Measurements from ENCODE around the gene PTTG2.
"Not testable (repeated sequence)": the region's sequence is repeated elsewhere in the genome, so short reads cannot be mapped to it uniquely, and the experiment has no call there.

PTTG2 gene

GRCh38 chr4:37971202-37971601, 11.0 kb downstream of the PTTG2 start:
- H3K27ac ChIP-seq, result no peak overlapping the region
- no peak for TF ChIP-seq ZFX (IDR thresholded peaks at IDR 0.05)
- TF ChIP-seq CTCF (conservative IDR thresholded peaks at IDR 0.05), result no peak

- no peak overlapping the region for H3K27ac ChIP-seq
- TF ChIP-seq CTCF (conservative IDR thresholded peaks at IDR 0.05), result no peak
- no peak for TF ChIP-seq ZFX (IDR thresholded peaks at IDR 0.05)
These were observed 13.2 kb downstream of the PTTG2 start for GRCh38 chr4:37973441-37973840.

GRCh38 chr4:37975321-37975822, 15.2 kb downstream of the PTTG2 start:
- H3K27ac ChIP-seq, result not testable (repeated sequence)

GRCh38 chr4:37976507-37976906, 16.3 kb downstream of the PTTG2 start:
- TF ChIP-seq ZFX (IDR thresholded peaks at IDR 0.05) (no peak), CTCF (conservative IDR thresholded peaks at IDR 0.05) (no peak)
- no peak overlapping the region for H3K27ac ChIP-seq

- peak overlapping the region; percentile 70 for H3K27ac ChIP-seq
These were observed 16.8 kb downstream of the PTTG2 start for GRCh38 chr4:37976991-37977470.

GRCh38 chr4:37977471-37978247, 17.5 kb downstream of the PTTG2 start:
- peak overlapping the region; percentile 70 for H3K27ac ChIP-seq
- TF ChIP-seq ZFX (IDR thresholded peaks at IDR 0.05) (0 out of 2 replicates have a peak, but pooled peaks have one; percentile 23), CTCF (conservative IDR thresholded peaks at IDR 0.05) (peak; percentile 76)

More at GRCh38 chr4:37976991-37977470, 16.8 kb downstream of the PTTG2 start:
- no peak for TF ChIP-seq ZFX (IDR thresholded peaks at IDR 0.05)
- TF ChIP-seq CTCF (conservative IDR thresholded peaks at IDR 0.05), result no peak

- peak overlapping the region; percentile 70 for H3K27ac ChIP-seq
- TF ChIP-seq ZFX (IDR thresholded peaks at IDR 0.05) (no peak), CTCF (conservative IDR thresholded peaks at IDR 0.05) (no peak)
These were observed 18.2 kb downstream of the PTTG2 start for GRCh38 chr4:37978248-37978924.

All from C4-2B (cell line).